ENCODE data around the gene MET.

The MET gene

DNA sequence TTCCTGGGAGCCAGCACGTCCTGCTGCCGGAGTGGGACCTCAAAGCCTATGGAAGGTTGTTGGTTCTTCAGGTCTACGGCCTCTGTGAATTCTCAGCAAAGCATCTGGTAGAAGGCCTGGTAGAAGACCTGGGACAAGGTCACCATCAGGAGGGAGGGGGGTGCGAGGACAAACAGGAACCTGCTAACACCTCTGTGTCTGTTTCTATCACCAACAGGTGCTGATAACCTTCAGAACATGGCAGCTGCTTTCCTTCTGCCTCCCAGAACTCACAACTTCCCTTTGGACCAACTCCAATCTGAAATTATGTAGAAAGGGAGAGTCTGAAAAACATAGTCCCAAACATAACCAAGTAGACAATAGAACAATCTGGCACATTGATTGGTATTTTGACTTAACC lies 8.3 kb upstream of the MET start:
- Histone ChIP-seq H3K4me3 (ENCODE audit: extremely low read depth, insufficient read depth, low read length, poor library complexity, severe bottlenecking) (no peak overlapping the region), H3K4me1 (ENCODE audit: control insufficient read depth, insufficient read depth, low read length, poor library complexity, severe bottlenecking) (no peaks in the 10 kb centered on the region), H3K36me3 (ENCODE audit: control insufficient read depth, insufficient read depth, low read length) (no peaks in the 10 kb centered on the region), H3K27ac (ENCODE audit: low read depth, low read length, severe bottlenecking) (no peak overlapping the region), H3K9me3 (ENCODE audit: control insufficient read depth, low read length) (no peaks in the 10 kb centered on the region)
- WGBS, 2 experiments (ENCODE audit: insufficient coverage in 2 of 2), result 96% methylated on average over 3 of the region's 4 CpGs; no CpG with 5 or more reads in 1 of the 2 experiments

GRCh38 chr7:116665332-116665996 lies 6.5 kb upstream of the MET start:
- H3K9me3 ChIP-seq (ENCODE audit: control insufficient read depth, low read length), result no peaks in the 10 kb centered on the region
- WGBS, 2 experiments (ENCODE audit: insufficient coverage in 2 of 2), result 60 to 83% methylated on average over 1 of the region's 2 CpGs
- no peak overlapping the region for H3K4me3 ChIP-seq (ENCODE audit: extremely low read depth, insufficient read depth, low read length, poor library complexity, severe bottlenecking)
- no peaks in the 10 kb centered on the region for H3K4me1 ChIP-seq (ENCODE audit: control insufficient read depth, insufficient read depth, low read length, poor library complexity, severe bottlenecking)
- no peaks in the 10 kb centered on the region for H3K36me3 ChIP-seq (ENCODE audit: control insufficient read depth, insufficient read depth, low read length)
- H3K27ac ChIP-seq (ENCODE audit: low read depth, low read length, severe bottlenecking), result no peak overlapping the region

DNA sequence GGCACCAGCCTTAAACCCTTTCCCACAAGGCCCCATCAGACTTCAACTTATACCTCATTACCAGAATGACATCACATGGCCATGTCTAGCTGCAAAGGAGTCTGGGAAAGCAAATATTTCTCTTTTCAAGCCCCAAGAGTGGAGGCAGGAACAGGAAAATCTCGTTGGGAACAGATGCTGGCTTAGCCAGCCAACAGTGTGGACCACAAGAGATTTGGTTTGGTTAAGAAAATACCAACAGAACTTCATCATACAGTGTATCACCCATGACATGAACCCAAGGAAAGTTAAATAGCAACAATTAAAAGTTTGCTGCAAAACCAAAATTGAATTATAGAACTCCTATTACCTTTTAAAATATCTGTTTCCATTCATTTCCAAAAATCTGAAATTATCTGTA lies 2.2 kb upstream of the MET start:
- no peaks in the 10 kb centered on the region for H3K36me3 ChIP-seq (ENCODE audit: control insufficient read depth, insufficient read depth, low read length)
- H3K4me1 ChIP-seq (ENCODE audit: control insufficient read depth, insufficient read depth, low read length, poor library complexity, severe bottlenecking), result no peaks in the 10 kb centered on the region
- no peak overlapping the region for H3K27ac ChIP-seq (ENCODE audit: low read depth, low read length, severe bottlenecking)
- no peaks in the 10 kb centered on the region for H3K9me3 ChIP-seq (ENCODE audit: control insufficient read depth, low read length)
- WGBS, 2 experiments (ENCODE audit: insufficient coverage in 2 of 2), result 67% methylated on average over 1 of the region's 1 CpG; no CpG with 5 or more reads in 1 of the 2 experiments
- H3K4me3 ChIP-seq (ENCODE audit: extremely low read depth, insufficient read depth, low read length, poor library complexity, severe bottlenecking), result no peak overlapping the region

GRCh38 chr7:116670409-116671015 lies 1.5 kb upstream of the MET start:
- 83 to 94% methylated on average over 2 to 3 of the region's 3 CpGs for WGBS, 2 experiments (ENCODE audit: insufficient coverage in 2 of 2)

GRCh38 chr7:116671111-116671510 lies 885 bp upstream of the MET start:
- no peak overlapping the region for H3K4me3 ChIP-seq (ENCODE audit: extremely low read depth, insufficient read depth, low read length, poor library complexity, severe bottlenecking)
- H3K9me3 ChIP-seq (ENCODE audit: control insufficient read depth, low read length), result no peaks in the 10 kb centered on the region
- H3K4me1 ChIP-seq (ENCODE audit: control insufficient read depth, insufficient read depth, low read length, poor library complexity, severe bottlenecking), result no peaks in the 10 kb centered on the region
- H3K27ac ChIP-seq (ENCODE audit: low read depth, low read length, severe bottlenecking), result no peak overlapping the region
- no peaks in the 10 kb centered on the region for H3K36me3 ChIP-seq (ENCODE audit: control insufficient read depth, insufficient read depth, low read length)
- WGBS, 2 experiments (ENCODE audit: insufficient coverage in 2 of 2), result 88 to 91% methylated on average over 3 to 7 of the region's 7 CpGs

More at GRCh38 chr7:116670409-116671015, 1.5 kb upstream of the MET start:
- H3K9me3 ChIP-seq (ENCODE audit: control insufficient read depth, low read length), result no peaks in the 10 kb centered on the region
- H3K4me3 ChIP-seq (ENCODE audit: extremely low read depth, insufficient read depth, low read length, poor library complexity, severe bottlenecking), result no peak overlapping the region
- no peak overlapping the region for H3K27ac ChIP-seq (ENCODE audit: low read depth, low read length, severe bottlenecking)
- no peaks in the 10 kb centered on the region for H3K4me1 ChIP-seq (ENCODE audit: control insufficient read depth, insufficient read depth, low read length, poor library complexity, severe bottlenecking)
- H3K36me3 ChIP-seq (ENCODE audit: control insufficient read depth, insufficient read depth, low read length), result no peaks in the 10 kb centered on the region

GRCh38 chr7:116672596-116673456 lies 830 bp downstream of the MET start:
- no peak overlapping the region for H3K27ac ChIP-seq (ENCODE audit: low read depth, low read length, severe bottlenecking)
- H3K9me3 ChIP-seq (ENCODE audit: control insufficient read depth, low read length), result no peaks in the 10 kb centered on the region
- H3K4me1 ChIP-seq (ENCODE audit: control insufficient read depth, insufficient read depth, low read length, poor library complexity, severe bottlenecking), result no peaks in the 10 kb centered on the region
- 14 to 20% methylated on average over 16 to 17 of the region's 23 CpGs for WGBS, 2 experiments (ENCODE audit: insufficient coverage in 2 of 2)
- no peaks in the 10 kb centered on the region for H3K36me3 ChIP-seq (ENCODE audit: control insufficient read depth, insufficient read depth, low read length)
- H3K4me3 ChIP-seq (ENCODE audit: extremely low read depth, insufficient read depth, low read length, poor library complexity, severe bottlenecking), result peak overlapping the region; percentile 42

GRCh38 chr7:116673457-116673865 lies 1.5 kb downstream of the MET start:
- no peak overlapping the region for H3K4me3 ChIP-seq (ENCODE audit: extremely low read depth, insufficient read depth, low read length, poor library complexity, severe bottlenecking)

DNA sequence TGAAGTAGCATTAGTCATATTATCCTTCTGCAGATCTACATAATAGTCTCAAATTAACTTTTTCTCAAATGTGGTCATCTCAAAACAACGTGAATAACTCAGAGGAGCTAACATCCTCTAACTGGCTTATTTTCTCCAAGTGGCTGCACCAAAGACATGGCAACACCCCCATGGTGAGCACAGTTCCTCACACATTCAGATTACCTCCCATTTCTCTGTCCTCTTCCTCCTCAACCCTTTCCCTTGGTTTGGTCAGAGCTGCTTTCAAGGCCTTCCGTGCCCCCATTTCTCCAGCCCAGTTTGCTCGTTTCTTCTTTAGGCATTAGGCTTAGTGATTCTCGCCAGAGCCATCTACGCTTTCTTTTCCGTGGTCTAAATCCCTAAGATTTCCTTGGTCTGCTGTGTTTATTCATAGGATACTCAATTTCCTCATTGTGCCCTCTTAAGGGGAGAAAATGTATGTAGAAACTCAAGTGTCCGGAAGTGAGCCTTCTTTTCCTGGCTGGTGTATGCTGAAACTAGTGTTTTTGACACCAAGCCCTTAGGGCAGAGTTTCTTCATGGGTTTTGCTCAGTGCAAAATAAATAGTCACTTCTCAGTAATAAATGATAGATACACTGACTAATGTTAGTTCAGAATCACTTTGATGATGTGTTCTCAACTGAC lies 2.6 kb downstream of the MET start:
- Histone ChIP-seq H3K36me3 (ENCODE audit: control insufficient read depth, insufficient read depth, low read length) (no peaks in the 10 kb centered on the region), H3K27ac (ENCODE audit: low read depth, low read length, severe bottlenecking) (no peak overlapping the region), H3K4me1 (ENCODE audit: control insufficient read depth, insufficient read depth, low read length, poor library complexity, severe bottlenecking) (no peaks in the 10 kb centered on the region), H3K4me3 (ENCODE audit: extremely low read depth, insufficient read depth, low read length, poor library complexity, severe bottlenecking) (no peak overlapping the region), H3K9me3 (ENCODE audit: control insufficient read depth, low read length) (no peaks in the 10 kb centered on the region)
- WGBS, 2 experiments (ENCODE audit: insufficient coverage in 2 of 2), result 43 to 60% methylated on average over 2 to 5 of the region's 7 CpGs

More at GRCh38 chr7:116673457-116673865, 1.5 kb downstream of the MET start:
- Histone ChIP-seq H3K9me3 (ENCODE audit: control insufficient read depth, low read length) (no peaks in the 10 kb centered on the region), H3K4me1 (ENCODE audit: control insufficient read depth, insufficient read depth, low read length, poor library complexity, severe bottlenecking) (no peaks in the 10 kb centered on the region), H3K27ac (ENCODE audit: low read depth, low read length, severe bottlenecking) (no peak overlapping the region), H3K36me3 (ENCODE audit: control insufficient read depth, insufficient read depth, low read length) (no peaks in the 10 kb centered on the region)
- no CpG with 5 or more reads among the region's 3 CpGs for WGBS, 2 experiments (ENCODE audit: insufficient coverage in 2 of 2)

- Histone ChIP-seq H3K27ac (ENCODE audit: low read depth, low read length, severe bottlenecking) (no peak overlapping the region), H3K4me3 (ENCODE audit: extremely low read depth, insufficient read depth, low read length, poor library complexity, severe bottlenecking) (no peak overlapping the region), H3K36me3 (ENCODE audit: control insufficient read depth, insufficient read depth, low read length) (no peaks in the 10 kb centered on the region), H3K4me1 (ENCODE audit: control insufficient read depth, insufficient read depth, low read length, poor library complexity, severe bottlenecking) (no peaks in the 10 kb centered on the region), H3K9me3 (ENCODE audit: control insufficient read depth, low read length) (no peaks in the 10 kb centered on the region)
- 88% methylated on average over 1 of the region's 6 CpGs; no CpG with 5 or more reads in 1 of the 2 experiments for WGBS, 2 experiments (ENCODE audit: insufficient coverage in 2 of 2)
Observed at GRCh38 chr7:116675812-116676355, 3.9 kb downstream of the MET start.

- H3K4me3 ChIP-seq (ENCODE audit: extremely low read depth, insufficient read depth, low read length, poor library complexity, severe bottlenecking), result no peak overlapping the region
- H3K36me3 ChIP-seq (ENCODE audit: control insufficient read depth, insufficient read depth, low read length), result no peaks in the 10 kb centered on the region
- no peaks in the 10 kb centered on the region for H3K9me3 ChIP-seq (ENCODE audit: control insufficient read depth, low read length)
- no CpG with 5 or more reads among the region's 1 CpG for WGBS, 2 experiments (ENCODE audit: insufficient coverage in 2 of 2)
- no peak overlapping the region for H3K27ac ChIP-seq (ENCODE audit: low read depth, low read length, severe bottlenecking)
- no peaks in the 10 kb centered on the region for H3K4me1 ChIP-seq (ENCODE audit: control insufficient read depth, insufficient read depth, low read length, poor library complexity, severe bottlenecking)
Observed at GRCh38 chr7:116678780-116679179, 6.8 kb downstream of the MET start.
